Measurements from ENCODE around the gene ANAPC2. TPM values are rescaled to one million over a fixed set of nuclear protein-coding genes. Genes with fewer than 3 reads are reported as not detected.

The ANAPC2 gene
- polyA plus RNA-seq, 1 experiment = 12.1 TPM

- no peak overlapping the region for H3K27ac ChIP-seq (ENCODE audit: low read depth, low read length)
- TF ChIP-seq, protein P1, sequence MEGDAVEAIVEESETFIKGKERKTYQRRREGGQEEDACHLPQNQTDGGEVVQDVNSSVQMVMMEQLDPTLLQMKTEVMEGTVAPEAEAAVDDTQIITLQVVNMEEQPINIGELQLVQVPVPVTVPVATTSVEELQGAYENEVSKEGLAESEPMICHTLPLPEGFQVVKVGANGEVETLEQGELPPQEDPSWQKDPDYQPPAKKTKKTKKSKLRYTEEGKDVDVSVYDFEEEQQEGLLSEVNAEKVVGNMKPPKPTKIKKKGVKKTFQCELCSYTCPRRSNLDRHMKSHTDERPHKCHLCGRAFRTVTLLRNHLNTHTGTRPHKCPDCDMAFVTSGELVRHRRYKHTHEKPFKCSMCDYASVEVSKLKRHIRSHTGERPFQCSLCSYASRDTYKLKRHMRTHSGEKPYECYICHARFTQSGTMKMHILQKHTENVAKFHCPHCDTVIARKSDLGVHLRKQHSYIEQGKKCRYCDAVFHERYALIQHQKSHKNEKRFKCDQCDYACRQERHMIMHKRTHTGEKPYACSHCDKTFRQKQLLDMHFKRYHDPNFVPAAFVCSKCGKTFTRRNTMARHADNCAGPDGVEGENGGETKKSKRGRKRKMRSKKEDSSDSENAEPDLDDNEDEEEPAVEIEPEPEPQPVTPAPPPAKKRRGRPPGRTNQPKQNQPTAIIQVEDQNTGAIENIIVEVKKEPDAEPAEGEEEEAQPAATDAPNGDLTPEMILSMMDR (IDR thresholded peaks at IDR 0.05; ENCODE audit: low read depth, low read length) = no peak
- no peak for DNase-seq (ENCODE audit: low read depth, low spot score)
- H3K4me3 ChIP-seq (ENCODE audit: low read depth, low read length) = no peak overlapping the region
- CTCF ChIA-PET = interaction anchor here (1.7 kb wide), 1 partner anchor 62 kb away, joined by 4 read pairs; no protein-coding TSS in a partner anchor
- no peaks in the 10 kb centered on the region; the same call in 1 of the 2 replicates for H3K9me3 ChIP-seq (ENCODE audit: control insufficient read depth, insufficient read depth, low read length)
- POLR2A ChIA-PET = interaction anchor here (0.7 to 0.9 kb wide), 2 partner anchors 18 to 26 kb away, joined by 3 to 9 read pairs; partner anchors contain the start of gene TPRN
- H3K27me3 ChIP-seq (ENCODE audit: control insufficient read depth, insufficient read depth, low read length) = peaks cover 29% of the 10 kb centered on the region
These were observed 13.6 kb downstream of the ANAPC2 start for GRCh38 chr9:137174722-137175293.

DNA sequence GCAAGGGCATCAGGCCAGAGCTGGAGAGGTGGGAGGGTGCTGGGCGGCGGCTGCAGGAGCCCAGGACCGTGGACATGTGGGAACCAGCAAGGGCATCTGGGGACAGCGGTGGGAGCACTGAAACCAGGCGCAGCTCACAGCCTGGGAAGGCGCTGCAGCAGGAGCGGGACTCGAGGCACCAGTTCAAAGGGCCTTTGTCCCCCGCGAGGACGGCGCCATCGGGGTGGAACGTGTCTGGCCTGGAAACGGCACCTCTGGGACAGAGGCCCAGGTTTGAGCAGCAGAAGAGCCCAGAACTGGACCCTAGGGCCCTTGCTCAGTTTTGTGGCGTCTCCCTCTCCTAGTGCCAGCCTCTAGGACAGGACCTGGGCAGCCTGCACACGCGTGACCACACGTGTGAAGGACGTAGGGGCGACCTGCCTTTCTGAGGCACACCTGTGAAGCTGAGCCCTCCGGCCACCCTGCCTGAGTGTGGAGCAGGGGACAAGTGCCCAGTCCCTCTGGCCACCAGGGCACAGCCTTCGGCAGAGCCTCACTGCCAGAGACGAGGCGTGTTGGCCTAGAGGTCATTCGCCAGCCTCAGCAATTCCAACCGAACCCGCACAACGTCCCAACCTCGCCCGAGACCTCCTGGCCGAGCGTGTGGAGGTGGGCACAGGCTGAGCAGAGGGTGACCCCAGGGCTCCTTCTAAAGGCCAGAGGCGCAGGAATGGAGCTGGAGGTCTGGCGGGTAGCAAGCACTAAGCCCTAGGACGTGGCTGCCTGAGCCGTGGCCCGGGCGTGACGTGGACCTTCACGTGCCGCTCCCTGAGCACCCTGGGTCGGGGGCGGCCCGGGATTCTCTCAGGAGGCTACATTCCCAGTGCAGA, 14.3 kb downstream of the ANAPC2 start:
- POLR2A ChIA-PET = interaction anchor here (0.9 to 2.0 kb wide), 2 partner anchors 27 to 44 kb away, joined by 3 to 4 read pairs; partner anchors contain the start of gene TPRN
- Histone ChIP-seq H3K4me3 (ENCODE audit: low read depth, low read length) (no peak overlapping the region), H3K9me3 (ENCODE audit: control insufficient read depth, insufficient read depth, low read length) (no peaks in the 10 kb centered on the region; the same call in 1 of the 2 replicates), H3K27me3 (ENCODE audit: control insufficient read depth, insufficient read depth, low read length) (peaks cover 31% of the 10 kb centered on the region), H3K27ac (ENCODE audit: low read depth, low read length) (no peak overlapping the region)
- TF ChIP-seq, protein P1 (IDR thresholded peaks at IDR 0.05; ENCODE audit: low read depth, low read length) = no peak
- no peak for DNase-seq (ENCODE audit: low read depth, low spot score)
- CTCF ChIA-PET = interaction anchor here (0.6 kb wide), 1 partner anchor 349 kb away, joined by 3 read pairs; no protein-coding TSS in a partner anchor

DNA sequence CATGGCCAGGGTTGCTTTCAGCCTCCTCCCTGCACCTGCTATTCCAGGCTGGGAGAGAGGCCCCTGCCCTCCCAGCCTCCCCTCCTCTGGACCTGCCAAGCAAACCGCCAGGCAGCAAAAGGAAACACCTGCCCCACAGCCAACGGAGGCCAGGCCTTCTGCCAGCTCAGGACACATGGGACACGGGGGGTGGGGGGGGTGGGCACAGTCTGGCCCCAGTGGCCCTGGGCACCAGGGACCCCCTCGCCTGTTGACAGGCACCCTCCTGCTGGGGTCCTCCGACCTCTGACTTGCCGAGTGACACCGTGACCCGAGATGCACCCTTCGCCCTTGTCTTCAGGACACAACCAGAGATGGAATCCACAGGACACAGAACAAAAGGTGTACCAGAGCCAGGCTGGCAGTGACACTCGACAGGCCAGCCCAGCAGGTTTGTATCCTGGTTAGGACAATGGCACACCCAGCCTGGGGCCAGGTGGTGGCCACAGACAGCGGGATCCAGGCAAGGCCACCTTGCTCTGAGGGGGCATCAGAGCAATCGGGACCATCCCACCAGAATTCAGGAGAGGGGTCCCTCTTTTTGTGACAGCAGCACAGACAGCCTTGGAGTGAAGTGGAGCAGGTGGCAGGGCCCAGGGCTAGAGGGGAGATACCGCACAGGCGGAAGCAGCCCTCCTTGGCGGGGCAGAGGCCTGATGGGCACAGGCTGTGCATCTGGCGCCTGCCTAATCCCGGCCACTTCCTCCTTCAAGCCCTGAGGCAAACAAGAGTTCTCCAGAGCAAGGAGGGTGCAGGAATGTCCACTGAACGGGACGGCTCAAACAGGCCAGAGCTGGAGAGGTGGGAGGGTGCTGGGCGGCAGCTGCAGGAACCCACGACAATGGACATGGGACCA, 15.2 kb downstream of the ANAPC2 start:
- ChIA-PET POLR2A (interaction anchor here (2.0 kb wide), 1 partner anchor 44 kb away, joined by 4 read pairs; no protein-coding TSS in a partner anchor), CTCF (interaction anchor here (0.6 kb wide), 1 partner anchor 348 kb away, joined by 3 read pairs; no protein-coding TSS in a partner anchor)
- Histone ChIP-seq H3K27ac (ENCODE audit: low read depth, low read length) (no peak overlapping the region), H3K4me3 (ENCODE audit: low read depth, low read length) (no peak overlapping the region), H3K9me3 (ENCODE audit: control insufficient read depth, insufficient read depth, low read length) (no peaks in the 10 kb centered on the region; the same call in 1 of the 2 replicates), H3K27me3 (ENCODE audit: control insufficient read depth, insufficient read depth, low read length) (peaks cover 32% of the 10 kb centered on the region)
- no peak for DNase-seq (ENCODE audit: low read depth, low spot score)
- TF ChIP-seq, protein P1 (IDR thresholded peaks at IDR 0.05; ENCODE audit: low read depth, low read length) = no peak

DNA sequence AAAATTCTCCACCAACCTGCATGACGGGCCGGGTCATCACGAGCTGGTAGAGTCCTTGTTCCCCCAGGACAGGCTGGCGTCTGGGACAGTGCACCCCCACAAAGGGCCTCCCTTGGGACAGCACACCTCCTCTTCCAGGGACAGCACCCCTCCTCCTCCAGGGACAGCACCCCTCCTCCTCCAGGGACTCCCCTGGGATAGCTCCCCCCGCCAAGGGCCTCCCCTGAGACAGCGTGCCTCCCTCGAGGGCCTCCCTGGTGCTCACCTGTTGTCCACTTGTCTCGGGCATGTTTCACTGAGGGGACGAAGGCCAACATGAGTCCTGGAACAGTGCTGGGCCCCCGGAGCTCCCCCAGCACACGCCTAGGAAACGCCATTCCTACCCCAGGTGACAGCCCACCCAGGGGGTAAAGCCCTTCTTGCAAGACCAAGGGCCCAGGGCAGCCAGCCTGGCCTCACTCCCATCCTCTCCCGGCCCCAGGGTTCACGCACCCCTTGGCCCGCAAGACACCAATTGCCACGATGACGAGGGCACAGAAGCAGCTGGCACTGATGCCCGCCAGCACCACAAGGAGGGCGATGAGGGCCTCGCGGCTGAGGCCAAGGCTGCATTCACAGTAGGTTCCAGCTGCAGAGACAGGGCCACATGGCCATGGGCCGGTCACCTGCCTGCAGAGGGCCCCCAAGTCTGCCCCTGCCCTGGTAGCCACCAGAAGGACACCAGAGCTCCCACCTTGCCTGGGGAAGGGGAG, 17.0 kb downstream of the ANAPC2 start:
- Histone ChIP-seq H3K9me3 (ENCODE audit: control insufficient read depth, insufficient read depth, low read length) (no peaks in the 10 kb centered on the region; the same call in 1 of the 2 replicates), H3K27me3 (ENCODE audit: control insufficient read depth, insufficient read depth, low read length) (peaks cover 45% of the 10 kb centered on the region), H3K4me3 (ENCODE audit: low read depth, low read length) (no peak overlapping the region), H3K27ac (ENCODE audit: low read depth, low read length) (no peak overlapping the region)
- POLR2A ChIA-PET = interaction anchor here (0.6 kb wide), 1 partner anchor 69 kb away, joined by 3 read pairs; the partner anchor contains the start of gene TUBB4B
- CTCF ChIA-PET = no interaction called here
- DNase-seq (ENCODE audit: low read depth, low spot score) = no peak
- TF ChIP-seq, protein P1 (IDR thresholded peaks at IDR 0.05; ENCODE audit: low read depth, low read length) = no peak

Data from AG04450 (cell line).